Astrocyte (in vitro differentiated cells and primary cell): Measurements from ENCODE around the gene POGZ. TPM values are rescaled to one million over a fixed set of nuclear protein-coding genes. Genes with fewer than 3 reads are reported as not detected.
"Not testable (repeated sequence)": the region's sequence is repeated elsewhere in the genome, so short reads cannot be mapped to it uniquely, and the experiment has no call there.

Experiments used
- DNase-seq: peaks from one replicate; pipeline ENCODE4 v3.0.0-alpha.2; 2010; ENCODE audit warnings: low read depth
- FAIRE-seq: peaks from 2 replicates; lab custom pipeline; 2011; peaks lifted over from hg19 to GRCh38; lab: Jason Lieb, UNC
- H2AFZ ChIP-seq: 2 replicates; pipeline ENCODE4 v1.6.0; 2012; ENCODE audit warnings: low read depth, low read length, inconsistent platforms
- H3K27ac ChIP-seq: 2 replicates; pipeline ENCODE4 v1.5.1; 2011; ENCODE audit warnings: low read depth, low read length, inconsistent platforms
- H3K27me3 ChIP-seq: 2 replicates; pipeline ENCODE4 v1.6.0; 2011; ENCODE audit warnings: low read length, inconsistent platforms; ENCODE audit not compliant: insufficient read depth
- H3K36me3 ChIP-seq: 2 replicates; pipeline ENCODE4 v1.5.1; 2011; ENCODE audit warnings: low read length, inconsistent platforms; ENCODE audit not compliant: insufficient read depth
- H3K4me1 ChIP-seq: 2 replicates; pipeline ENCODE4 v1.5.1; 2011; ENCODE audit warnings: low read length, inconsistent platforms; ENCODE audit not compliant: insufficient read depth
- H3K4me2 ChIP-seq: 2 replicates; pipeline ENCODE4 v1.6.0; 2012; ENCODE audit warnings: low read length, inconsistent platforms
- H3K4me3 ChIP-seq: 2 replicates; pipeline ENCODE4 v1.5.1; 2011; ENCODE audit warnings: low read depth, mild to moderate bottlenecking, low read length, inconsistent platforms; ENCODE audit not compliant: insufficient read depth
- H3K79me2 ChIP-seq: 2 replicates; pipeline ENCODE4 v1.6.0; 2012; ENCODE audit warnings: mild to moderate bottlenecking, low read length, inconsistent platforms; ENCODE audit not compliant: insufficient read depth
- H3K9ac ChIP-seq: 2 replicates; pipeline ENCODE4 v1.6.0; 2012; ENCODE audit warnings: mild to moderate bottlenecking, low read length, inconsistent platforms
- H3K9me3 ChIP-seq: 2 replicates; pipeline ENCODE4 v1.5.1; 2012; ENCODE audit warnings: low read depth, mild to moderate bottlenecking, low read length, inconsistent platforms; ENCODE audit not compliant: insufficient read depth
- H4K20me1 ChIP-seq: 2 replicates; pipeline ENCODE4 v1.6.0; 2012; ENCODE audit warnings: low read length, inconsistent platforms; ENCODE audit not compliant: insufficient read depth
- H3K27ac Mint-ChIP-seq: one replicate; pipeline ENCODE4 v1.8.0; 2021; ENCODE audit warnings: mild to moderate bottlenecking, mixed read lengths; ENCODE audit not compliant: unreplicated experiment
- H3K27me3 Mint-ChIP-seq: one replicate; pipeline ENCODE4 v1.8.0; 2021; ENCODE audit warnings: low read depth, mixed read lengths; ENCODE audit not compliant: unreplicated experiment
- H3K36me3 Mint-ChIP-seq: one replicate; pipeline ENCODE4 v1.8.0; 2021; ENCODE audit warnings: low read depth, mixed read lengths; ENCODE audit not compliant: unreplicated experiment
- H3K4me1 Mint-ChIP-seq: one replicate; pipeline ENCODE4 v1.8.0; 2021; ENCODE audit warnings: low read depth, mixed read lengths; ENCODE audit not compliant: unreplicated experiment
- H3K4me3 Mint-ChIP-seq: one replicate; pipeline ENCODE4 v1.8.0; 2021; ENCODE audit warnings: mild to moderate bottlenecking, moderate library complexity, mixed read lengths; ENCODE audit not compliant: unreplicated experiment
- H3K9me3 Mint-ChIP-seq: one replicate; pipeline ENCODE4 v1.8.0; 2021; ENCODE audit warnings: mild to moderate bottlenecking, mixed read lengths; ENCODE audit not compliant: unreplicated experiment
- CTCF ChIP-seq: IDR thresholded peaks from 2 replicates; pipeline ENCODE4 v1.5.1; 2011; ENCODE audit warnings: low read depth, mild to moderate bottlenecking, inconsistent platforms, low read length, moderate library complexity; ENCODE audit not compliant: insufficient read depth
- EZH2 ChIP-seq: IDR thresholded peaks from 2 replicates; pipeline ENCODE4 v1.6.1; 2012; ENCODE audit warnings: mild to moderate bottlenecking, low read length, inconsistent platforms; ENCODE audit not compliant: insufficient read depth
- total RNA-seq: library from RNA; stranded (reverse); gene quantifications from 2 replicates; pipeline ENCODE4 v1.2.1, GENCODE V29; 2021

POGZ gene
- total RNA-seq, 1 donor from 2014 or later = 63.9 TPM

GRCh38 chr1:151444783-151445177 is 14.5 kb downstream of the POGZ start:
- Mint-ChIP-seq H3K27me3 (no peaks in the 10 kb centered on the region), H3K9me3 (no peaks in the 10 kb centered on the region), H3K27ac (no peak overlapping the region), H3K4me3 (no peak overlapping the region), H3K4me1 (peaks cover 13% of the 10 kb centered on the region), H3K36me3 (peaks cover 3% of the 10 kb centered on the region)
- Histone ChIP-seq H3K4me2 (no peak overlapping the region), H2AFZ (no peak overlapping the region), H3K79me2 (peaks cover 100% of the 10 kb centered on the region), H3K27me3 (no peaks in the 10 kb centered on the region), H3K9ac (no peak overlapping the region), H3K9me3 (no peaks in the 10 kb centered on the region), H3K4me3 (no peak overlapping the region), H3K36me3 (peaks cover 9% of the 10 kb centered on the region), H3K27ac (no peak overlapping the region), H3K4me1 (no peaks in the 10 kb centered on the region), H4K20me1 (peaks cover 85% of the 10 kb centered on the region)
- no peak for TF ChIP-seq CTCF
- no peak for TF ChIP-seq EZH2
- FAIRE-seq (no peak), DNase-seq (no peak)

GRCh38 chr1:151443846-151444782 is 15.2 kb downstream of the POGZ start:
- H3K36me3 ChIP-seq = peaks cover 9% of the 10 kb centered on the region
- peak; percentile 59 for DNase-seq
- Mint-ChIP-seq H3K4me1 (peaks cover 13% of the 10 kb centered on the region), H3K27ac (no peak overlapping the region), H3K36me3 (peaks cover 3% of the 10 kb centered on the region), H3K9me3 (no peaks in the 10 kb centered on the region), H3K4me3 (no peak overlapping the region), H3K27me3 (no peaks in the 10 kb centered on the region)
- H3K27me3 ChIP-seq = no peaks in the 10 kb centered on the region
- H3K4me2 ChIP-seq = no peak overlapping the region
- peaks cover 89% of the 10 kb centered on the region for H4K20me1 ChIP-seq
- no peak overlapping the region for H3K27ac ChIP-seq
- TF ChIP-seq CTCF (peak; percentile 88), EZH2 (no peak)
- no peak overlapping the region for H3K4me3 ChIP-seq
- H3K79me2 ChIP-seq = peaks cover 100% of the 10 kb centered on the region
- H3K9me3 ChIP-seq = no peaks in the 10 kb centered on the region
- H2AFZ ChIP-seq = no peak overlapping the region
- H3K9ac ChIP-seq = no peak overlapping the region
- FAIRE-seq = peak; percentile 86
- H3K4me1 ChIP-seq = no peaks in the 10 kb centered on the region

- H3K36me3 Mint-ChIP-seq, H3K4me2 ChIP-seq, H3K27ac ChIP-seq, DNase-seq, H3K4me3 ChIP-seq, H3K4me1 ChIP-seq, H3K27ac Mint-ChIP-seq, H2AFZ ChIP-seq, H3K4me3 Mint-ChIP-seq, H3K9me3 ChIP-seq, H3K27me3 ChIP-seq, H3K9ac ChIP-seq, H3K4me1 Mint-ChIP-seq, H3K9me3 Mint-ChIP-seq, H3K36me3 ChIP-seq, FAIRE-seq, H3K27me3 Mint-ChIP-seq: not testable (repeated sequence)
- peaks cover 99% of the 10 kb centered on the region for H3K79me2 ChIP-seq
- peaks cover 88% of the 10 kb centered on the region for H4K20me1 ChIP-seq
These were observed 21.9 kb downstream of the POGZ start for GRCh38 chr1:151437396-151437795.
